NCI-H2227 treated with DMSO at 0.1 percent for 48 hours (cell line): ENCODE measurements around the gene GBX1.

Experiments used
- DNase-seq: peaks from one replicate; lab custom pipeline; 2025; lab: John Stamatoyannopoulos, UW

Gene GBX1

GRCh38 chr7:151173386-151174245, 6.1 kb upstream of the GBX1 start:
- DNase-seq = no peak

GRCh38 chr7:151172273-151173141, 5.0 kb upstream of the GBX1 start:
- peak; percentile 77 for DNase-seq

GRCh38 chr7:151168787-151169162, 1.3 kb upstream of the GBX1 start:
- DNase-seq = no peak

GRCh38 chr7:151168003-151168786, 701 bp upstream of the GBX1 start:
- peak; percentile 35 for DNase-seq

GRCh38 chr7:151166629-151167196, 781 bp downstream of the GBX1 start:
- DNase-seq = no peak

- DNase-seq = no peak
Measured at GRCh38 chr7:151161757-151162156, 5.7 kb downstream of the GBX1 start.

GRCh38 chr7:151157645-151158329, 9.7 kb downstream of the GBX1 start:
- no peak for DNase-seq

GRCh38 chr7:151152643-151153513, 14.6 kb downstream of the GBX1 start:
- no peak for DNase-seq

GRCh38 chr7:151150388-151150787, 17.1 kb downstream of the GBX1 start:
- no peak for DNase-seq

- no peak for DNase-seq
Measured at GRCh38 chr7:151148319-151149259, 18.9 kb downstream of the GBX1 start.

- no peak for DNase-seq
Measured at GRCh38 chr7:151146761-151147160, 20.7 kb downstream of the GBX1 start.

GRCh38 chr7:151144387-151144786, 23.1 kb downstream of the GBX1 start:
- DNase-seq = no peak

- DNase-seq = no peak
Measured at GRCh38 chr7:151143261-151144015, 24.1 kb downstream of the GBX1 start.

GRCh38 chr7:151142686-151143040, 24.8 kb downstream of the GBX1 start:
- no peak for DNase-seq

- DNase-seq = no peak
Measured at GRCh38 chr7:151141855-151142685, 25.4 kb downstream of the GBX1 start.

GRCh38 chr7:151141311-151141854, 26.1 kb downstream of the GBX1 start:
- no peak for DNase-seq

- no peak for DNase-seq
Measured at GRCh38 chr7:151140826-151141225, 26.7 kb downstream of the GBX1 start.
